Suppressor macrophage (primary cell): ENCODE measurements around the gene CAD.

Experiments used
- DNase-seq, 4 experiments: peaks; one replicate each; pipeline ENCODE4 v3.0.0-alpha.2; 2020 to 2022

CAD gene

DNA sequence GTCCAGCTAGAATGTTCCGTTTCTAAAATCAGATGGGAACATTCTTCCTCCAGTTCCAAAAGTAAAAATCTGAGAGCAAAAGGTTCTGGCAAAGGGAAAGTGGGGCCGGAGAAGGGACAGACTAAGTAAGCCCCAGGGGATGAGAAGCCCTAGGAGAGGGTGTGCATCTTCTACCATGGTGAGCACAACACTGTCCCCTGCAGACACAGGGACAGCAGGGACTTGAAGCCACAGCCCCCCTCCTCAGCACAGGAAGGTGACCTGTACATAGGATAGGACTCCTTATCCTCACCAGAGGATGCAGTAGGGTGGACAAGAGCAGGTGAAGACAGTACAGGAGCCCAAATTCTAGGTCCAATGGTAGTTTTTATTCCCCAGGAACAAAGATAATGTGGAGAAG, 17.9 kb upstream of the CAD start:
- DNase-seq, result no peak

DNA sequence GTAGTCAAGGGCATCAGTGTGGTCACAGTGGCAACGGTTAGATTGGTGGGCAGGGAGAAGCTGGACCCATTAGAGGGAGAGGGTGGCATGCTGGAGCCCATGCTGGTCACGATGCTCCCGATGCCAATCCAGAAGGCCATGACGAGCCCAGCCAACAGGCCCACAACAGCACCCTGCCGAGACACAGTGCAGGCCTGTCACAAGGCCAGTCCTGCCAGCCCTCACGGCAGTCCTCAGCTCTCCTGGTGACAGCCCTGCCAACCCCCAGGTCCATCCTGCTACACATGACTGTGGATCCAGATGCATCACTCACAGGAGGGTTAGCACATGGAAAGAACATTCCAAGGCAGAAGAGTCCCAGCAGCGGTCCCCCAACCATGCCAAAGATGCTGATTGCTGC, 15.5 kb upstream of the CAD start:
- no peak for DNase-seq

DNA sequence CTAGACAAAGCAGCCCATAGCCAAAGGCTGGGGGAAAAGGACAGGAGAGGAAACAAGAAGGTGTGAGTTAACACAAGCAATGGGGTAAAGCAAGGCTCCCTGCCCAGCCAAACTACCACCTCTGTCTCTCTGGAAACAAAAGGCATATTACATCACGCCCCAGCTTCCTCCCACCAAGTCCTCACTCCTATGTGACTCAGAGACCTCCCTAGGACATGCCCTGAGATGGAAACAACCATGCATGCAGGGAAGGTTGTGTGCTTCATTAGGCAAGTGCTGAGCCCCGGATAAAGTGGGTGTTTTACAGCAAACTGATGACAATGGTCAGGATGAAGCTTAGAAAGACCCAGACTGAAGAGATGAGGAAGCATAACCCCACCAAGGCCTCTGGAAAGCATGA, 14.3 kb upstream of the CAD start:
- peak; percentile 74 to 92 (median 84) for DNase-seq

- DNase-seq, result no peak
Measured at GRCh38 chr2:27203741-27204140, 13.4 kb upstream of the CAD start.

- DNase-seq, result no peak
Measured at GRCh38 chr2:27204566-27204965, 12.6 kb upstream of the CAD start.

DNA sequence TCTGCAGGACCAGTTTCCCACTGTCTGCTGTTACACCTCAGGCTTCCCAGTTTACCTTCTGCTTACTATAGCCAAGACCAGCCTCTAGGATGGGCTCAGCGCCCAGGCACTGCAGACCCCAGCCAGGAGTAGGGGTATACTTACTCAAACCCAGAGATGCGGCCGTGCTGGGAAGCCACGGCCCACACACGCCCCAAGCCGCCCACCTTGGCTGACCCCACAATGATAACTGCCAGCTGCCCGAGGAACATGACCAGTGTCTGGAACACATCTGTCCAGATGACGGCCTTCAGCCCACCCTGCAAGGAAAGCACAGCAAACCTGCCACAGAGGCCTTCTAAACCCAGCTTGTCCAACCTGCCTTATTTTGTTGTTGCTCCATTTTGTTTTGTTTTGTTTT, 12.0 kb upstream of the CAD start:
- DNase-seq, result no peak

GRCh38 chr2:27206346-27206745, 10.8 kb upstream of the CAD start:
- DNase-seq, result no peak

DNA sequence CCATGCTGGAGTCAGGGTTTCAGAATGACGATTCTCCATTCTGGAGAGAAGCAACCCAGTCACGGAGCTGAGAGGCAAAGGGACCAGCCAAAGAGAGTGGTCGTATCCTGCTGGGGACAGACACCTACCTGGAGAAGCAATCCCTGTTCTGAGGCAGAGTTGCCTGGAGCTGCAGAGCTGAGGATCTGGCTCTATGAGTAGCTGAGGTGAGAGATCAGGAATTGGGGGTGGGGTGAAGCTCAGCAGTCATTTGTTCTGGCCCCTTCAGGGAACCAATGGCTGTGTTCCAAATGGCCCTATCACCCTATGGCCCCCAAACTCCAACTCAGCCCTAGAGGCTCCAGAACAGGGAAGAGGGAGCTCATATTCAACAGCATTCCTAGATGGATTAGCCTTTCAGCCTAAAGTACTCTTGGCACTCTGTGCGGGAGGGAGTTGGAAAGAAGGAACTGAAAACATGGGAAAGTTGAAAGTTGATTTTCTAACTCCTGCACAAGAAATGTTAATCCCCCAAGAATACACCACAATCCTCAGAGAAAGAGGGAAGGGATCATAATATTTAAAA, 8.6 kb upstream of the CAD start:
- DNase-seq, result no peak

DNA sequence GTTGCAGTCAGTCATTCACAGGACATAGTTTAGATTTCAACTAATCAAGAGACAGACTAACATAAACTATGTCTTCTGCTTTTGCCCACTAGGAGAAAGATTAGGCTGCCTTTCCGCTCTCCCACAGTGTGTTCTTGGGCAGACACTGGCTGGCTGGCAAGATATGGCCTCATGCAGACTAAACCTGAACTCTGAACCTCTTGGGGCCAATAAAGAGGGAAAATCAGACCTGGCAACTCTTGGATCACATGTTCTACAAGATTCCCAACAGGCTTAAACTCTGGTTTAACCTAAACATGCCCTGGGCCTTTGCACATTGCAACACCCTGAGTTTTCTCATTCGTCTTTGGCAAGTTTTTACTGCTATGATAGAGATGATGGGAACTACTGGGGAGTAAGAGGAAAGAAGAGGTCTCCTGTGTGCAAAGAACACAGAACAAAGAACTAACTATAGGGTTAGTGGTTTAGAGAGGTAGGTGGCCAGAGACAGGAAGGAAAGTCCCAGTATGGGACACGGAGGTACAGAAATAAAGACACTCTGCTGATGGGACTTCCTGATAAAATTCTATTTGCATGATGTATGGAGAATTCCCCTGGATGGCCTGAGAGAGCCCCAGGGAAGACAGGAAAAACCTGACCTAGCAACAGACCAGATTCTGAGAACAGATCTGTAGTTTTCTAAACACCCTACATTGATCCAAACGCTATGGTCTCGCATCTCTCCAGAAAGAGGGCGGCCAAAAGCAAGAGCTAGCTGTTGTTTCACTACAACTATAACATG, 7.4 kb upstream of the CAD start:
- no peak for DNase-seq

DNA sequence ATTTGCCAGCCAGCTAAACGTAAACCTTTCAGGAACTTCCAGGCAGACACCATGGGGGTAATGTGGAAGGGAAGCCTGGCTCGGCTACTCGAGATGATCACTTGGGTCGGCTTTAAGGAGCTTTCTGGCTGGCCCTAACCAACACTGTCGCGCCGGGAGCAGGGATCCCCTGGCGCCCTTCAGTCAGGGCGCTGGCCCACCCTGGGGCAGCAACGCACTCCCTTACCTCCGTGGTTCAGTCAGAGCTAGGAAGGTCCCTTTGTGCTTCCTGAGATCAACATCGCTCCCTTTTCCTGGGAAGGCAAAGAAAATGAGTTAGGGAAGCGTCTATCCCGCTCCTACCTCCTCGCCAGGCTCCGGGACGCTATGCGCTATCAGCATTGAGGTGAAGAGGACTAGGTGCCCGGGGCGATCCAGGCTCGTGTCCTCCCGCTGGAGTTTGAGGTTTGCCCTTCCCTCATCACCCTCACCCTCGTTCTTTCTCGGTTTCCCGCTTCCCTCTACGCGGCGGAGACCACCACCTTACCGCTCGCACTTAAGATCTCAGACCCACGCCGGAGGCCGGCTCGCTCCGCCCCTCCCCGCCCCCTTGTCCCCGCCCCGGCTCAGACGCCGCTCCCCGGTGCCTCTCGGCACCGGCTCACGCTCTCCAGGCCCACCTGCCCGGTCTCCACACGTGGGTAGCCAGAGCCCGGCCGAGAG, 5.8 kb upstream of the CAD start:
- DNase-seq, result peak in 2 of 4 experiments; percentile 11 to 19

DNA sequence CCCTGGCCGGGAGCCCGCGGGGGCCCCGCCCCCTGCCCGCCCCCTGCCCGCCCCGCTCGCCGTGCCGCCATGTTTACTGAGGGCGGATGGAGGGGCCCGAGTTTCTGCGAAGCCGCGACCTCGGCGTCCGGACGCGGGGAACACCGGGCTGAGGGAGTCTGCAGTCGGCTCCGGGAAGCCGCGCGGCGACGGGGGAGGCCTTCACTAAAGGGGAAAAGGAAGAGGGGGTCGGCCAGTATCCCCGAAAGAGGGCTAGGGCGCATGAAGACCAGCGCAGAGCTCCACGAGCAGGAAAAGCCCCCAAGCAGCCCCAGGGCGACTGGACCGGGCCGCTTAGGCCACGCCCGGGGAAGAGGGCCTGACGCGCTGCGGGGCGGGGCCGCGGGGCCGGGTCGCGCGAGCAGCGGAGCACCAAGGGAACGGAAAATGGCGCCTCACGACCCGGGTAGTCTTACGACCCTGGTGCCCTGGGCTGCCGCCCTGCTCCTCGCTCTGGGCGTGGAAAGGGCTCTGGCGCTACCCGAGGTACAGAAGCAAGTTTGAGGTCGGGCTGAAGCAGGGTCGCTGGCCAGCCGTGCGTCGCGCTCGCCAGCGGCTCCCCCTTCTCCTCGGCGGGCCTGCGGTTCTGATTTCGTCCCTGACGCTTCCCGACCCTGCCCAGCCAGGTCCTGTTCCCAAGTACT, 5.1 kb upstream of the CAD start, which contains the start of the genes ATRAID and SLC5A6:
TSS of gene ATRAID (plus strand) at position 99 of the 683 bp plus-strand sequence. CDS start at position 427, 328 bp downstream.
TSS of gene SLC5A6 (minus strand) at position 326 of the 683 bp plus-strand sequence. CDS start 4,618 bp downstream, outside the sequence.
- DNase-seq, result peak; percentile 92 to 97 (median 94)

- peak; percentile 60 to 71 (median 66) for DNase-seq
Measured at GRCh38 chr2:27212626-27213471, 4.3 kb upstream of the CAD start.

DNA sequence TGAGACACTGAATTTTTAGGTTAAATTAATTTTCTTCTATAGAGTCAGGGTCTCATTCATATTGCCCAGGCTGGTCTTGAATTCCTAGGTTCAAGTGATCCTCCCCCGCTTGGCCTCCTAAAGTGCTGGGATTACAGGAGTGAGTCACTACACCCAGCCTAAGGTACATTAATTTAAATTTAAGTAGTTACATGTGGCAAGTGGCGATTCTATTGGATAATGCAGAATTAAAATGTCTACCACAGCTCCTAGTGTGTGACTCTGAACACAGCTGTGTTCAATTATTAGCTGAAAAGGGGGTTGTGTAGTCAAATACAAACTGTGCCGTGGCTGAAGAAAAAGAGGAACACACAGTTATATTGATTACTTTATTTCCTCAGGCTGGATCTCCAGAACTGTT, 2.2 kb upstream of the CAD start:
- DNase-seq, result no peak

- no peak for DNase-seq
Measured at GRCh38 chr2:27216416-27217137, 592 bp upstream of the CAD start.

DNA sequence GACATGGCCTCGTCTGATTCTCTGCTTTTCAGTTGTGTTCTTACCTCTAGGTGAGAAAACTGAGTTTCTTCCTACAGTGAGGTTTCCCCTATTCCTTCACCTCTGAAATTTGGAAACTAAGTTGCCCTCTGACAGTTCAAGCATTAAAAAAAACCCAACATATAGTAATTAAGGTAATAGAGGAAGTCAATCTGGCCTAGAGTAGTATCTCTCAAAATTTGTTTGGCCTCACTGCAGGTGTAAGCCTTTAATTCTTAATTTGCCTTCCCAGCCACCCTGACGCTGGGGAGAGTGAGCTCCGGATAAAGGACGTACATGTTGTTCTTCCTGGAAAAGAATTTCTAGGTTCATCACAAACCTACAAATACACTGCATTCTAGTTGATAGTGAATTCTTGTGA, 1.4 kb downstream of the CAD start:
- no peak for DNase-seq

DNA sequence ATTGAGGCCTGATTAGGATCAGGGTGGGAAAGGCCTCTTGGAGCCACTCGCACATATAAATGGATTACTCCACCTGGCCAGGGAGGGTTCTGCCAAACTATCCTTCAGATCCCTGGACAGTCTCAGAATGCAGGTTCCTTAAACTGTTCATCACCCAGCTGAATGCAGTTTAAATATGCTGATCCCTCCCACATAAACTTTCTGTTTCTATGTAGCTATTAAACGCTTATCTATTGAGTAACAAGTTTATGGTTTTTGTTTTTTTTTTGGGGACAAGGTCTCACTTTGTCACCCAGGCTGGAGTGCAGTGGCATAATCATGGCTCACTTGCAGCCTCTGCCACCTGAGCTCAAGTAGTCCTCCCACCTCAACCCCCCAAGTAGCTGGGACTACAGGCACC, 1.9 kb downstream of the CAD start:
- DNase-seq, result no peak

DNA sequence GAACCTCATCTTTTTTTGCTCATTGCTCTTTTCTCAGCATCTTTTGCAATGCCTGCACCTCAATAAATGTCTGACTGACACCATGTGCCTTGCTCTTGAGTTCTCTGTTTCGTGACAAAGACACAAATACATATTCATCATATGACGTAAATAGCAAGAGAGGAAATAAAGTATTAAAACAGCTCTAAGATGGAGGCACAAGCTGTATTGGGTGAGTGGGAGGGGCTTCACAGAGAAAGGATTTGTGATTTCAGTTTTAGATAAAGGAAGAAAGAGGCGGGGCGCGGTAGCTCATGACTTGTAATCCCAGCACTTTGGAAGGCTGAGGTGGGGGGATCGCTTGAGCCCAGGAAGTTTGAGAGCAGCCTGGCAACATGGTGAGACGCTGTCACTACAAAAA, 2.9 kb downstream of the CAD start:
- DNase-seq, result no peak

- DNase-seq, result no peak
Measured at GRCh38 chr2:27221166-27221565, 4.0 kb downstream of the CAD start.

GRCh38 chr2:27222407-27222806, 5.2 kb downstream of the CAD start:
- DNase-seq, result no peak

- DNase-seq, result no peak
Measured at GRCh38 chr2:27223416-27223815, 6.2 kb downstream of the CAD start.

- DNase-seq, result no peak
Measured at GRCh38 chr2:27225526-27225925, 8.4 kb downstream of the CAD start.
